Neural progenitor cell (in vitro differentiated cells): Measurements from ENCODE around the gene NUP85.

Experiments
- EZH2phosphoT487 ChIP-seq: fragments of 200-600 bp; sonication (generic); IDR thresholded peaks from 2 replicates; pipeline ENCODE4 v1.6.1; 2017; ENCODE audit warnings: antibody characterized with exemption
- TF ChIP-seq, protein P1 (sequence below): fragments of 200-600 bp; sonication (generic); IDR thresholded peaks from 2 replicates; pipeline ENCODE4 v1.5.1; 2017; ENCODE audit warnings: antibody characterized with exemption, mild to moderate bottlenecking

DNA sequence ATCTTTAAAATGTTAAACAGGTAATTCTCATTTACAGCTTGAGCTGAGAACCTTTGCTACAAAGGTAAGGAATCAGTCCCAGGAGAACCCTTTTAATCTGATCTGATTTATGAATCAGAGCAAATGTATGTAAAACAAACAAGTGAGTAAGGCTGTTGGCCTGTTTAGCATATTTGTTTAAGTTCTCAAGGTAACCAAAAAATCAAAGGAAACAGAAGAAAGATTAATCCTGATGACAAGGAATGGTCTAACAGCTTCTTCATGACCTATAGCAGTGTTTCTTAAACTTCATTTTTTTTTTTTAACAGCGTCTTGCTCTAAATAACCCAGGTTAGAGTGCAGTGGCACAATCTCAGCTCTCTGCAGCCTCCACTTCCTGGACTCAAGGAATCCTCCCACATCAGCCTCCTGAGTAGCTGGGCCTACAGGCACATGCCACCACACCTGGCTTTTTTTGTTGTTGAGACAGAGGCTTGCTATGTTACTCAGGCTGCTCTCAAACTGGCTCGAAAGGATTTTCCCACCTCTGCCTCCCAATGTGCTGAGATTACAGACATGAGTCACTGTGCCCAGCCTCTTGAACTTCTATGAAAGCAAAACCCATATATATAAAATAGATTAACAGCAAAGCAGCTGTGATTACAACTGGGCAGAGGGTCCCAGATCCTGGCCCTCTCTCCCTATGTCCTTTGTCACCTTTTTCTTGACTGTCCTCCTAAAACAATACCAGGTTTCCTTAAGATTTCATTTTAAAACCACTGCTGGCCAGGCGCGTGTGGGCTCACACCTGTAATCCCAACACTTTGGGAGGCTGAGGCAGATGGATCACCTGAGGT, 46.1 kb upstream of the NUP85 start:
- TF ChIP-seq, protein P1, sequence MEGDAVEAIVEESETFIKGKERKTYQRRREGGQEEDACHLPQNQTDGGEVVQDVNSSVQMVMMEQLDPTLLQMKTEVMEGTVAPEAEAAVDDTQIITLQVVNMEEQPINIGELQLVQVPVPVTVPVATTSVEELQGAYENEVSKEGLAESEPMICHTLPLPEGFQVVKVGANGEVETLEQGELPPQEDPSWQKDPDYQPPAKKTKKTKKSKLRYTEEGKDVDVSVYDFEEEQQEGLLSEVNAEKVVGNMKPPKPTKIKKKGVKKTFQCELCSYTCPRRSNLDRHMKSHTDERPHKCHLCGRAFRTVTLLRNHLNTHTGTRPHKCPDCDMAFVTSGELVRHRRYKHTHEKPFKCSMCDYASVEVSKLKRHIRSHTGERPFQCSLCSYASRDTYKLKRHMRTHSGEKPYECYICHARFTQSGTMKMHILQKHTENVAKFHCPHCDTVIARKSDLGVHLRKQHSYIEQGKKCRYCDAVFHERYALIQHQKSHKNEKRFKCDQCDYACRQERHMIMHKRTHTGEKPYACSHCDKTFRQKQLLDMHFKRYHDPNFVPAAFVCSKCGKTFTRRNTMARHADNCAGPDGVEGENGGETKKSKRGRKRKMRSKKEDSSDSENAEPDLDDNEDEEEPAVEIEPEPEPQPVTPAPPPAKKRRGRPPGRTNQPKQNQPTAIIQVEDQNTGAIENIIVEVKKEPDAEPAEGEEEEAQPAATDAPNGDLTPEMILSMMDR, result no peak
- no peak for TF ChIP-seq EZH2phosphoT487
